Measurements from ENCODE around the gene DGKB.

Gene DGKB

GRCh38 chr7:14270099-14270498, 632.5 kb downstream of the DGKB start:
- TF ChIP-seq CTCF (IDR thresholded peaks at IDR 0.05; ENCODE audit: low read depth, low read length) = no peak
- DNase-seq = no peak
- Histone ChIP-seq H3K4me3 (ENCODE audit: low read depth, low read length) (no peak overlapping the region), H3K27me3 (no peaks in the 10 kb centered on the region), H3K4me1 (no peaks in the 10 kb centered on the region), H3K36me3 (no peaks in the 10 kb centered on the region), H3K9me3 (no peaks in the 10 kb centered on the region)

- H3K4me1 ChIP-seq = no peaks in the 10 kb centered on the region
- no peaks in the 10 kb centered on the region for H3K36me3 ChIP-seq
- TF ChIP-seq CTCF (IDR thresholded peaks at IDR 0.05; ENCODE audit: low read depth, low read length) = no peak
- no peak overlapping the region for H3K4me3 ChIP-seq (ENCODE audit: low read depth, low read length)
- no peaks in the 10 kb centered on the region for H3K27me3 ChIP-seq
- no peaks in the 10 kb centered on the region for H3K9me3 ChIP-seq
- DNase-seq = no peak
Observed at GRCh38 chr7:14260011-14260410, 642.5 kb downstream of the DGKB start.

- H3K27me3 ChIP-seq = no peaks in the 10 kb centered on the region
- DNase-seq = no peak
- no peak for TF ChIP-seq CTCF (IDR thresholded peaks at IDR 0.05; ENCODE audit: low read depth, low read length)
- H3K4me3 ChIP-seq (ENCODE audit: low read depth, low read length) = no peak overlapping the region
- no peaks in the 10 kb centered on the region for H3K9me3 ChIP-seq
- H3K36me3 ChIP-seq = no peaks in the 10 kb centered on the region
- H3K4me1 ChIP-seq = no peaks in the 10 kb centered on the region
Observed at GRCh38 chr7:14258861-14259260, 643.7 kb downstream of the DGKB start.

- Histone ChIP-seq H3K9me3 (no peaks in the 10 kb centered on the region), H3K36me3 (no peaks in the 10 kb centered on the region), H3K4me1 (no peaks in the 10 kb centered on the region), H3K27me3 (no peaks in the 10 kb centered on the region), H3K4me3 (ENCODE audit: low read depth, low read length) (no peak overlapping the region)
- no peak for DNase-seq
- TF ChIP-seq CTCF (IDR thresholded peaks at IDR 0.05; ENCODE audit: low read depth, low read length) = no peak
Observed at GRCh38 chr7:14258441-14258840, 644.1 kb downstream of the DGKB start.

GRCh38 chr7:14252458-14252857, 650.1 kb downstream of the DGKB start:
- no peak for TF ChIP-seq CTCF (IDR thresholded peaks at IDR 0.05; ENCODE audit: low read depth, low read length)
- no peak overlapping the region for H3K4me3 ChIP-seq (ENCODE audit: low read depth, low read length)
- no peaks in the 10 kb centered on the region for H3K36me3 ChIP-seq
- H3K9me3 ChIP-seq = no peaks in the 10 kb centered on the region
- H3K4me1 ChIP-seq = no peaks in the 10 kb centered on the region
- no peak for DNase-seq
- no peaks in the 10 kb centered on the region for H3K27me3 ChIP-seq

GRCh38 chr7:14242175-14242574, 660.4 kb downstream of the DGKB start:
- Histone ChIP-seq H3K36me3 (no peaks in the 10 kb centered on the region), H3K4me1 (no peaks in the 10 kb centered on the region), H3K9me3 (no peaks in the 10 kb centered on the region), H3K4me3 (ENCODE audit: low read depth, low read length) (no peak overlapping the region), H3K27me3 (no peaks in the 10 kb centered on the region)
- no peak for DNase-seq
- TF ChIP-seq CTCF (IDR thresholded peaks at IDR 0.05; ENCODE audit: low read depth, low read length) = no peak
